ENCODE results near the gene DUOX2. TPM values are rescaled to one million over a fixed set of nuclear protein-coding genes. Genes with fewer than 3 reads are reported as not detected.
A peak's percentile ranks its signal among the peaks of the same experiment; 100 is the strongest.
"Not testable (repeated sequence)": the region's sequence is repeated elsewhere in the genome, so short reads cannot be mapped to it uniquely, and the experiment has no call there.

Gene DUOX2
- total and polyA plus RNA-seq, 4 donors, result 1.0 to 3.8 (median 2.1) TPM

DNA sequence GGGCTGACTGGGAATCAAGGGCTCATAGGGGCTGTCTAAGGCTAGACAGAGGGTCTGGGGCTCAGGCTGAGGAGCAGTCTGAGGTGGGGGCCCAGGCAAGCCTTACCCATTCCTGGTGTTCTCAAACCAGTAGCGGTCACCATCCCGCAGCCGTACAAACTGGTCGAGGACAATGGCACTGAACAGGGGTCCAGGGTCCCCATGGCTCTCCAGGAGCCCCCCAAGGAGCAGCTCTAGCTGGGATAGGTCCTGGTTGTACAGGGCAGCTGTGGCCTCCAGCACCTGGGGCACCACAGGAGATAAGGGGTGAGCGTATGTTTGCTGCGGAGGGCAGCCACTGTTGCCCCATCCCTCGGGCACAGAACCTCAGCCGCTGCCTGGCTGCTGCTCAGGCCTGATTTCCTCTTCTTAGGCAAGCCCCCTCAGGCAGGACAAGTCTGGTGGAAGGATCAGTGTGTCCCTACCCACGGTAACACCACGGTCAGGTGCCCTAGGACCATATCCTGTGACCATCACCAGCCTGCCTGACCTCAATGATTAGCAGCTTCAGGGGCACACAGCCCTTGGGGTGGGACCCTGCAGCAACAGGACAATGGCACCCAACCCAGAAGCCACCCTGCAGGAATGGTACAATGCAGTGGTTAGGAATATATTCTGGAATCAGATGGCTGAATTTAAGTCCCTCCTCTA lies 5.9 kb downstream of the DUOX2 start:
- H3K9me3 ChIP-seq (ENCODE audit: control insufficient read depth in 4 of 4, insufficient read depth in 3 of 4, low read length in 3 of 4), result peaks cover 0 to under 1% (median 0%) of the 10 kb centered on the region in 4 donors
- no peak overlapping the region for H3K4me3 ChIP-seq
- H3K9ac ChIP-seq (ENCODE audit: insufficient read depth in 1 of 2, low read length in 2 of 2), result no peak overlapping the region
- no peak for ATAC-seq (ENCODE audit: insufficient read depth, low FRiP score)
- peaks cover 0 to 7% (median 0%) of the 10 kb centered on the region in 5 donors for H3K4me1 ChIP-seq (ENCODE audit: control insufficient read depth in 5 of 5, insufficient read depth in 5 of 5, low read length in 5 of 5)
- H3K36me3 ChIP-seq (ENCODE audit: control insufficient read depth in 4 of 4, insufficient read depth in 4 of 4, low read length in 4 of 4), result peaks cover 0 to 2% (median 0%) of the 10 kb centered on the region in 4 donors
- no peak for DNase-seq
- peaks cover 10 to 45% (median 27%) of the 10 kb centered on the region in 3 donors for H3K27me3 ChIP-seq (ENCODE audit: control insufficient read depth in 3 of 3, insufficient read depth in 3 of 3, low read length in 2 of 3)
- H3K27ac ChIP-seq (ENCODE audit: low read depth in 1 of 2, low read length in 1 of 2), result no peak overlapping the region
- TF ChIP-seq, protein P1, sequence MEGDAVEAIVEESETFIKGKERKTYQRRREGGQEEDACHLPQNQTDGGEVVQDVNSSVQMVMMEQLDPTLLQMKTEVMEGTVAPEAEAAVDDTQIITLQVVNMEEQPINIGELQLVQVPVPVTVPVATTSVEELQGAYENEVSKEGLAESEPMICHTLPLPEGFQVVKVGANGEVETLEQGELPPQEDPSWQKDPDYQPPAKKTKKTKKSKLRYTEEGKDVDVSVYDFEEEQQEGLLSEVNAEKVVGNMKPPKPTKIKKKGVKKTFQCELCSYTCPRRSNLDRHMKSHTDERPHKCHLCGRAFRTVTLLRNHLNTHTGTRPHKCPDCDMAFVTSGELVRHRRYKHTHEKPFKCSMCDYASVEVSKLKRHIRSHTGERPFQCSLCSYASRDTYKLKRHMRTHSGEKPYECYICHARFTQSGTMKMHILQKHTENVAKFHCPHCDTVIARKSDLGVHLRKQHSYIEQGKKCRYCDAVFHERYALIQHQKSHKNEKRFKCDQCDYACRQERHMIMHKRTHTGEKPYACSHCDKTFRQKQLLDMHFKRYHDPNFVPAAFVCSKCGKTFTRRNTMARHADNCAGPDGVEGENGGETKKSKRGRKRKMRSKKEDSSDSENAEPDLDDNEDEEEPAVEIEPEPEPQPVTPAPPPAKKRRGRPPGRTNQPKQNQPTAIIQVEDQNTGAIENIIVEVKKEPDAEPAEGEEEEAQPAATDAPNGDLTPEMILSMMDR (IDR thresholded peaks at IDR 0.05; ENCODE audit: control extremely low read depth, extremely low read depth), result no peak
- WGBS, 2 donors, result 90 to 91% methylated on average over 10 of the region's 10 CpGs

DNA sequence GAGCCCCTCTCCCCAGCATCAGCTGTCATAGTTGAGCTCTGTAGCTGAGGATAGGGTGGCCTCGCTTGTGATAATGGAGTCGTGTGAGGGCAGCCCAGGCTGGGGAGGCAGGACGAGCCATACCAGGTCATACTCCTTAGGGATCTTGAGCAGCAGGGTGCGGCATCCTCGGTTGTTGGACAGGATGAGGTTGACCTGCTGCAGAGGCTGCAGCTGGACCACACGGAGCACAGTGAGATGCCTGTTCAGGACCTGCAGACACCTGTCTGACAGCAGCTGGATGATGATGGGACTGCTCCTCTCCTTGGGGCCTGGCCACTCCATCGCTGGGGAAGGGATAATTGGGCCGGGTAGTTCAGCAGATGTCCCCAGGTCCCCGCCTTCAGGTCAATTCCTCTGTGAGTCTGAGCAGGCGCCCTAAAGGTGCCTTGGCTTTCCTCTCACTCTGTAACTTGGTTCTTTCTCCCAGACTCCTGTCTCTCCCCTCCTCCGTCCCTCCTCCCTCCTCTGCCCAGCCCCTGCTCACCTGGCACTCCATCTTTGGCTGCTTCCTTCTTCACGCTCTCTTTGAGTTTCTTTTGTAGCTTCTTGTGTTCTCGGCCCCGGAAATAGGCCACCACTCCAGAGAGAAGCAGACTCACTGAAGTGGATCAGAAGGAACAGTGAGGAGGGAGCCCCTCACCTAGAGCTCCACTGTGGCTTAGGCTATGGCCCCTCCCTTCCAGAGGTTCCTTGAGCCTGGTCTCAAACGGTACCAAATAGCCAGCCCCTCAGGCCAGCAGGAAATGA lies 7.8 kb downstream of the DUOX2 start:
- H3K27me3 ChIP-seq (ENCODE audit: control insufficient read depth in 3 of 3, insufficient read depth in 3 of 3, low read length in 2 of 3), result peaks cover 0 to 30% (median 18%) of the 10 kb centered on the region in 3 donors
- DNase-seq, result peak in 1 of 3 donors; percentile 46

DNA sequence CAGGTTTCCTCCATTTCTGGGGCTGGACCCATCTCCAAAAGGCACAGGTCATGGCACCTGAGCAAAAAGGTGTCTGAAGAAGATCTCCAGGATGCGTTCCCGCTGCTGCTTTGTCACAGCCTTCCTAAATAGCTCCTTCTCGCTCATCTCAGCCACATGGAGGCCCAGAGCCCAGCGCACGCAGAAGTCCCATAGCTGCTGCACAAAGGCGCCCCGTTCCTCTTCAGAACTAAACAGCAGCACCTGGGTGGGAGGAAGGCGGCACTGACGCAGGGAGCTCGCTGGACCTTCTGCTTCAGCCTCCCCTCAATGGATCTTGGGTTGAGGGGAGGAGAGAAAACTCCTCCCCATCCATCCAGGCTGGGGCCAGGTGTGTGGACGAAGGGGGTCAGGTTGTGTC lies 8.4 kb downstream of the DUOX2 start:
- Histone ChIP-seq H3K36me3 (ENCODE audit: control insufficient read depth in 4 of 4, insufficient read depth in 4 of 4, low read length in 4 of 4) (peaks cover 0 to 2% (median 0%) of the 10 kb centered on the region in 4 donors), H3K9ac (ENCODE audit: insufficient read depth in 1 of 2, low read length in 2 of 2) (no peak overlapping the region), H3K4me3 (no peak overlapping the region), H3K9me3 (ENCODE audit: control insufficient read depth in 4 of 4, insufficient read depth in 3 of 4, low read length in 3 of 4) (no peaks in the 10 kb centered on the region), H3K27ac (ENCODE audit: low read depth in 1 of 2, low read length in 1 of 2) (no peak overlapping the region), H3K4me1 (ENCODE audit: control insufficient read depth in 5 of 5, insufficient read depth in 5 of 5, low read length in 5 of 5) (no peaks in the 10 kb centered on the region), H3K27me3 (ENCODE audit: control insufficient read depth in 3 of 3, insufficient read depth in 3 of 3, low read length in 2 of 3) (peaks cover 0 to 28% (median 18%) of the 10 kb centered on the region in 3 donors)
- ATAC-seq (ENCODE audit: insufficient read depth, low FRiP score) (no peak), DNase-seq (no peak)
- WGBS, 2 donors, result 92 to 93% methylated on average over 11 of the region's 11 CpGs
- TF ChIP-seq, protein P1 (IDR thresholded peaks at IDR 0.05; ENCODE audit: control extremely low read depth, extremely low read depth), result no peak

More for the DNA sequence above, 7.8 kb downstream of the DUOX2 start:
- Histone ChIP-seq H3K9me3 (ENCODE audit: control insufficient read depth in 4 of 4, insufficient read depth in 3 of 4, low read length in 3 of 4) (no peaks in the 10 kb centered on the region), H3K9ac (ENCODE audit: insufficient read depth in 1 of 2, low read length in 2 of 2) (no peak overlapping the region), H3K4me3 (no peak overlapping the region), H3K36me3 (ENCODE audit: control insufficient read depth in 4 of 4, insufficient read depth in 4 of 4, low read length in 4 of 4) (peaks cover 0 to 2% (median 0%) of the 10 kb centered on the region in 4 donors), H3K27ac (ENCODE audit: low read depth in 1 of 2, low read length in 1 of 2) (no peak overlapping the region), H3K4me1 (ENCODE audit: control insufficient read depth in 5 of 5, insufficient read depth in 5 of 5, low read length in 5 of 5) (no peaks in the 10 kb centered on the region)
- ATAC-seq (ENCODE audit: insufficient read depth, low FRiP score), result no peak
- TF ChIP-seq, protein P1 (IDR thresholded peaks at IDR 0.05; ENCODE audit: control extremely low read depth, extremely low read depth), result no peak
- 73 to 78% methylated on average over 15 of the region's 15 CpGs for WGBS, 2 donors

DNA sequence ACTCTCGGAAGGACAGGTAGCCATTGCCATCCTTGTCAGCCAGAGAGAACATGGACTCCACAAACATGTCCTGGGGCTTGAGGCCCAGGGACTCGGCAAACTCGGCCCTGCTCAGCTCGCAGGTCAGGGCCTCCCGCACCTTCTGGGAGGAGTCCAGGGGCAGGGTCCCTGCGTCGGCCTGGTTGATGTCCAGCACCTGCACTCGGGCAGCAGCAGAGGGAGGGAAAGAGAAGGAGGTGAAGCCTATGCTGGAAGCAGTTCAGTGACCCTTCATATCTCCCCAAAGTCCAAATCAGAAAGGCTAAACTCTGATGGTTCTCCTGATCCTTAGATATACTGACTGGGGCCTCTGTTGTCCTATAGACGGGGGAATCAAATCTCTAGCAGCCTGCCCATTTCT lies 9.8 kb downstream of the DUOX2 start:
- H3K27me3 ChIP-seq (ENCODE audit: control insufficient read depth in 3 of 3, insufficient read depth in 3 of 3, low read length in 2 of 3), result peaks cover 0 to 14% (median 5%) of the 10 kb centered on the region in 3 donors
- not testable (repeated sequence) for DNase-seq; H3K9me3 ChIP-seq (ENCODE audit: control insufficient read depth in 4 of 4, insufficient read depth in 3 of 4, low read length in 3 of 4); H3K4me3 ChIP-seq; H3K9ac ChIP-seq (ENCODE audit: insufficient read depth in 1 of 2, low read length in 2 of 2); H3K36me3 ChIP-seq (ENCODE audit: control insufficient read depth in 4 of 4, insufficient read depth in 4 of 4, low read length in 4 of 4); H3K4me1 ChIP-seq (ENCODE audit: control insufficient read depth in 5 of 5, insufficient read depth in 5 of 5, low read length in 5 of 5); ATAC-seq (ENCODE audit: insufficient read depth, low FRiP score); H3K27ac ChIP-seq (ENCODE audit: low read depth in 1 of 2, low read length in 1 of 2)
- WGBS, 2 donors, result 87 to 91% methylated on average over 9 of the region's 9 CpGs
